ENCODE measurements around the gene TCERG1L.

DNA sequence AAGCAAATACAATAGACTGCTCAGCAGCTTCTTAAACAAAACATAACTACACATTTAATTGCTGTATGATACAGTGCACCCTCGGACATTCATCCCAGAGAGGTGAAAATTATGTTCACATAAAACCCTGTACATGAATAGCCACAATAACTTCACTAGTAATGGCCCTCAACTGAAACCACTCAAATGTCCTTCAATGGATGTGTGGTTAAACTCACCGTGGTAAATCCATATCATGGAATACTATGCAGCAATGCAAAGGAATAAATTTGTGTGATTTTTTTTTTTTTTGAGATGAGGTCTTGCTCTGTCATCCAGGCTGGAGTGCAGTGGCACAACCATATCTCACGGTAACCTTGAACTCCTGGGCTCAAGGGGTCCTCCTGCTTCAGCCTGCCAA is 252.7 kb downstream of the TCERG1L start:
- TF ChIP-seq POLR2A (IDR thresholded peaks at IDR 0.05) (no peak), CTCF (IDR thresholded peaks at IDR 0.05) (no peak)

Data from body of pancreas (tissue), 4 donors.